Islet of Langerhans (tissue), 1 donor: Measurements from ENCODE around the gene PCDHGB4.
"Not testable (repeated sequence)": the region's sequence is repeated elsewhere in the genome, so short reads cannot be mapped to it uniquely, and the experiment has no call there.

ENCODE experiments used
- FAIRE-seq: peaks from one replicate; lab custom pipeline; 2011; peaks lifted over from hg19 to GRCh38; lab: Jason Lieb, UNC

Gene PCDHGB4

DNA sequence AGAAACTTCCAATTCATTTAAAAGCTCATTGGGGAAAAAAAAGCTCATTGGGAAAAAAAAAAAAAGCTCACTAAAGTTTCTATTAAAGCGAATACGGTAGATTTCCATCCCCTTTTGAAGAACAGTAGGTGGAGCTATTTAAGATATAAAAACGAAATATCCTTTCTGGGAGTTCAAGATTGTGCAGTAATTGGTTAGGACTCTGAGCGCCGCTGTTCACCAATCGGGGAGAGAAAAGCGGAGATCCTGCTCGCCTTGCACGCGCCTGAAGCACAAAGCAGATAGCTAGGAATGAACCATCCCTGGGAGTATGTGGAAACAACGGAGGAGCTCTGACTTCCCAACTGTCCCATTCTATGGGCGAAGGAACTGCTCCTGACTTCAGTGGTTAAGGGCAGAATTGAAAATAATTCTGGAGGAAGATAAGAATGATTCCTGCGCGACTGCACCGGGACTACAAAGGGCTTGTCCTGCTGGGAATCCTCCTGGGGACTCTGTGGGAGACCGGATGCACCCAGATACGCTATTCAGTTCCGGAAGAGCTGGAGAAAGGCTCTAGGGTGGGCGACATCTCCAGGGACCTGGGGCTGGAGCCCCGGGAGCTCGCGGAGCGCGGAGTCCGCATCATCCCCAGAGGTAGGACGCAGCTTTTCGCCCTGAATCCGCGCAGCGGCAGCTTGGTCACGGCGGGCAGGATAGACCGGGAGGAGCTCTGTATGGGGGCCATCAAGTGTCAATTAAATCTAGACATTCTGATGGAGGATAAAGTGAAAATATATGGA lies 43.0 kb downstream of the PCDHGB4 start, which contains the start of gene PCDHGA12:
PCDHGA12 (plus strand) TSS at position 176 of the 782 bp plus-strand sequence; CDS start at position 429, 253 bp downstream.
- FAIRE-seq, result no peak

DNA sequence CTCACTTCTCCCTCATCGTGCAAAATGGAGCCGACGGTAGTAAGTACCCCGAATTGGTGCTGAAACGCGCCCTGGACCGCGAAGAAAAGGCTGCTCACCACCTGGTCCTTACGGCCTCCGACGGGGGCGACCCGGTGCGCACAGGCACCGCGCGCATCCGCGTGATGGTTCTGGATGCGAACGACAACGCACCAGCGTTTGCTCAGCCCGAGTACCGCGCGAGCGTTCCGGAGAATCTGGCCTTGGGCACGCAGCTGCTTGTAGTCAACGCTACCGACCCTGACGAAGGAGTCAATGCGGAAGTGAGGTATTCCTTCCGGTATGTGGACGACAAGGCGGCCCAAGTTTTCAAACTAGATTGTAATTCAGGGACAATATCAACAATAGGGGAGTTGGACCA lies 43.8 kb downstream of the PCDHGB4 start:
- FAIRE-seq, result no peak

DNA sequence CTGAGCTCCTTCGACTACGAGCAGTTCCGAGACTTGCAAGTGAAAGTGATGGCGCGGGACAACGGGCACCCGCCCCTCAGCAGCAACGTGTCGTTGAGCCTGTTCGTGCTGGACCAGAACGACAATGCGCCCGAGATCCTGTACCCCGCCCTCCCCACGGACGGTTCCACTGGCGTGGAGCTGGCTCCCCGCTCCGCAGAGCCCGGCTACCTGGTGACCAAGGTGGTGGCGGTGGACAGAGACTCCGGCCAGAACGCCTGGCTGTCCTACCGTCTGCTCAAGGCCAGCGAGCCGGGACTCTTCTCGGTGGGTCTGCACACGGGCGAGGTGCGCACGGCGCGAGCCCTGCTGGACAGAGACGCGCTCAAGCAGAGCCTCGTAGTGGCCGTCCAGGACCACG lies 44.8 kb downstream of the PCDHGB4 start:
- FAIRE-seq, result not testable (repeated sequence)

DNA sequence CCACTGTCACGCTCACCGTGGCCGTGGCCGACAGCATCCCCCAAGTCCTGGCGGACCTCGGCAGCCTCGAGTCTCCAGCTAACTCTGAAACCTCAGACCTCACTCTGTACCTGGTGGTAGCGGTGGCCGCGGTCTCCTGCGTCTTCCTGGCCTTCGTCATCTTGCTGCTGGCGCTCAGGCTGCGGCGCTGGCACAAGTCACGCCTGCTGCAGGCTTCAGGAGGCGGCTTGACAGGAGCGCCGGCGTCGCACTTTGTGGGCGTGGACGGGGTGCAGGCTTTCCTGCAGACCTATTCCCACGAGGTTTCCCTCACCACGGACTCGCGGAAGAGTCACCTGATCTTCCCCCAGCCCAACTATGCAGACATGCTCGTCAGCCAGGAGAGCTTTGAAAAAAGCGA lies 45.2 kb downstream of the PCDHGB4 start:
- FAIRE-seq, result not testable (repeated sequence)

DNA sequence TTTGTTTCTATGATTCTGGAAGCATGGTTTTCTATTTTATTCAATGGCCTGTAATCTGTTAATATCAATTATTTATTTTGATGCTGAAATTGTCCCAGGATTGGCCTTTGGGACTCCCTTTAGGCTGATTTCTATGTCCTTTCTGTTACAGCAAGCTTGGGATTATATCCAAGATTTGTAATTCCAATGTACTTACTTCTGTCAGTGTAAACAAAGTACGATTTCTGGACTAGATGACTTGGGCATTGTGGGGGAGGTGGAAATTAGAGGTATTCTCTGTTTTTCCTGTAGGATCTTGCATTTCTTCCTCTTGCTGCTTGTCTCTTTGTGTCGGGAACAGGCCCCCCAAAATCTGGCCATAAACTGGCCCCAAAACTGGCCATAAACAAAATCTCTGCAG lies 46.5 kb downstream of the PCDHGB4 start:
- FAIRE-seq, result no peak

DNA sequence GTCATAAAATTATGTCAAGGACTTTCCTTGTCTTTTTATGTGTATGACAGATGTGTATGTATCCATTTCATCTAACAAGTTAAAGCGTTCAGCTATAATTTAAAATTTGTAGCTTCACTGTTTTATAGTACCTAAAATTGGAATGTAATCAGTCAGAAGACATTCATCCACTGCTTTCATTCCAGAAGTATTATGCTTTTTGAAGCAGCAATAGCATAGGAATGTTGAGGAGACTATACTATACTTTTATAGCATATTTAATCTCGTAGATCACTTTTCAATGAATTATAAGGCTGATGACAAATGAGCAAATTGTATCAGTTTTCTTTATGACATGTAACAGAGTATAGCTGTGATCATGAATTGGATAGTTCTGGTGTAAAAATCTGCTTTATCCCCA lies 49.7 kb downstream of the PCDHGB4 start:
- FAIRE-seq, result no peak

DNA sequence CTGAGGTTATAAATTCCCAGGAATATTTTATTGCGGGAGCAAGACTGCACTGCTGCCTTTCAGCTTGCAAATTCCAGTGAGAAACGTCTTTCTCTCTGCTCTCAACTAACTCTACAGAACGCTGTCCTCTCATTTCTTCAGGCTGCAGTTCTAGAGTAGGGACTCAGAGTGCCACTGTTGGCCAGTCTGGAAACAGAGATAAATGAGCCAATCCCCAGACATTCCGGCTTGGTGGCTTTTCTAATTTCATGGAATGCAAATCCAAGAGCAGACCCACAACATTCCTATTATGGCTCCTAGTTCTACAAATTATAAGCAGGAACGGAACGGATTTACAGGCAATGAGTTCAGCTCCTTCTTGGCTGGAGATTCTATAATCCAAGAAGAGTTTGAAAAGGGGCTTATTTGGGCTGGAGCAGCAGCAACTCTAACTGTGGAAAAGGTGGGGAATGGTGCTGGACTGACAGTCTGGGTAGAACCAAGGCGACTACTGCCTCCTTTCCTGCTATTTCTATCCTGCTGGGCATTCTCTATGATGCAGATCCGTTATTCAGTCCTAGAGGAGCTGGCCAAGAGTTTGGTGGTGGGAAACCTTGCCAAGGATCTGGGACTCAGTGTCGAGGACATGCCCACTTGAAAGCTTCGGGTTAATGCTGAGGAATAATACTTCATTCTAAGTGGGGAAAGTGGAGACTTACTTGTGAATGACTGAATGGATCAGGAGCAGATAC lies 52.1 kb downstream of the PCDHGB4 start:
- FAIRE-seq, result no peak
